Parathyroid adenoma (tissue), 2 donors: ENCODE results near the gene CEP128.
A peak's percentile ranks its signal among the peaks of the same experiment; 100 is the strongest.

Experiments
- H2AFZ ChIP-seq: fragments of 300-600 bp; sonication (generic); one replicate; pipeline ENCODE4 v1.7.0; 2017; ENCODE audit warnings: antibody characterized with exemption, mild to moderate bottlenecking
- H3K27ac ChIP-seq: fragments of 300-600 bp; sonication (generic); one replicate; pipeline ENCODE4 v1.7.0; 2017
- H3K27me3 ChIP-seq: fragments of 300-600 bp; sonication (generic); one replicate; pipeline ENCODE4 v1.7.0; 2017; ENCODE audit warnings: low read length; ENCODE audit not compliant: control insufficient read depth, insufficient read depth
- H3K36me3 ChIP-seq: fragments of 300-600 bp; sonication (generic); one replicate; pipeline ENCODE4 v1.7.0; 2017; ENCODE audit warnings: low read length; ENCODE audit not compliant: control insufficient read depth, insufficient read depth
- H3K4me1 ChIP-seq: fragments of 300-600 bp; sonication (generic); one replicate; pipeline ENCODE4 v1.7.0; 2017; ENCODE audit warnings: control low read depth
- H3K4me2 ChIP-seq: fragments of 300-600 bp; sonication (generic); one replicate; pipeline ENCODE4 v1.7.0; 2017; ENCODE audit warnings: low read length
- H3K4me3 ChIP-seq: fragments of 300-600 bp; sonication (generic); one replicate; pipeline ENCODE4 v1.7.0; 2017; ENCODE audit warnings: low read depth, low read length
- H3K79me2 ChIP-seq: fragments of 300-600 bp; sonication (generic); one replicate; pipeline ENCODE4 v1.7.0; 2017; ENCODE audit warnings: control low read depth
- H3K9ac ChIP-seq: fragments of 300-600 bp; sonication (generic); one replicate; pipeline ENCODE4 v1.7.0; 2017; ENCODE audit warnings: mild to moderate bottlenecking
- H3K9me3 ChIP-seq: fragments of 300-600 bp; sonication (generic); one replicate; pipeline ENCODE4 v1.7.0; 2017; ENCODE audit warnings: low read length; ENCODE audit not compliant: control insufficient read depth
- TF ChIP-seq, protein P1 (sequence below): fragments of 300-600 bp; sonication (generic); IDR thresholded peaks from one replicate; pipeline ENCODE4 v1.7.0; 2017; ENCODE audit warnings: antibody characterized with exemption, mild to moderate bottlenecking
- donor health status: primary hyperparathyroidism.

CEP128 gene

DNA sequence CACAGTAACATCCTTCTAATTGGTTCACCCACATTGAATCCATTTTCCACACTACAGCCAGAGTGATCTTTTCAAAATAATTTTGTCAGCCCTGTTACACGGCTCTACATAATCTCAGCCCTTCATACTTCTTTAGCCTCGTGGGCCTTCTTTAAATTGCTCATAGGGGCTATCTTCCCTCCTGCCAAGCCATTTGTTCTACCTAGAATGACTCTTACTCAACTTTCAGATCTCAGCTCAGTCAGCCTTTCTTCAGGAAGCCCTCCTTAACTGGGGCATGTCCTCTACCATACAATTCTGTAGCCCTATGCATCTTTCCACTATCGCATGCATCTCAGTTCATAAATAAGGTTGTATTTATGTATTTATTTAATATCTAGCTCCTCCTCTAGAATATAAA is 39.7 kb downstream of the CEP128 start:
- H3K4me2 ChIP-seq, result no peak overlapping the region
- H3K79me2 ChIP-seq, result no peaks in the 10 kb centered on the region
- H3K27me3 ChIP-seq, result no peaks in the 10 kb centered on the region
- no peak overlapping the region for H3K9ac ChIP-seq
- H2AFZ ChIP-seq, result peak overlapping the region; percentile 17
- no peaks in the 10 kb centered on the region for H3K9me3 ChIP-seq
- H3K36me3 ChIP-seq, result no peaks in the 10 kb centered on the region
- no peak overlapping the region for H3K4me3 ChIP-seq
- TF ChIP-seq, protein P1, sequence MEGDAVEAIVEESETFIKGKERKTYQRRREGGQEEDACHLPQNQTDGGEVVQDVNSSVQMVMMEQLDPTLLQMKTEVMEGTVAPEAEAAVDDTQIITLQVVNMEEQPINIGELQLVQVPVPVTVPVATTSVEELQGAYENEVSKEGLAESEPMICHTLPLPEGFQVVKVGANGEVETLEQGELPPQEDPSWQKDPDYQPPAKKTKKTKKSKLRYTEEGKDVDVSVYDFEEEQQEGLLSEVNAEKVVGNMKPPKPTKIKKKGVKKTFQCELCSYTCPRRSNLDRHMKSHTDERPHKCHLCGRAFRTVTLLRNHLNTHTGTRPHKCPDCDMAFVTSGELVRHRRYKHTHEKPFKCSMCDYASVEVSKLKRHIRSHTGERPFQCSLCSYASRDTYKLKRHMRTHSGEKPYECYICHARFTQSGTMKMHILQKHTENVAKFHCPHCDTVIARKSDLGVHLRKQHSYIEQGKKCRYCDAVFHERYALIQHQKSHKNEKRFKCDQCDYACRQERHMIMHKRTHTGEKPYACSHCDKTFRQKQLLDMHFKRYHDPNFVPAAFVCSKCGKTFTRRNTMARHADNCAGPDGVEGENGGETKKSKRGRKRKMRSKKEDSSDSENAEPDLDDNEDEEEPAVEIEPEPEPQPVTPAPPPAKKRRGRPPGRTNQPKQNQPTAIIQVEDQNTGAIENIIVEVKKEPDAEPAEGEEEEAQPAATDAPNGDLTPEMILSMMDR, result no peak
- H3K4me1 ChIP-seq, result peaks cover 6% of the 10 kb centered on the region
- no peak overlapping the region for H3K27ac ChIP-seq

DNA sequence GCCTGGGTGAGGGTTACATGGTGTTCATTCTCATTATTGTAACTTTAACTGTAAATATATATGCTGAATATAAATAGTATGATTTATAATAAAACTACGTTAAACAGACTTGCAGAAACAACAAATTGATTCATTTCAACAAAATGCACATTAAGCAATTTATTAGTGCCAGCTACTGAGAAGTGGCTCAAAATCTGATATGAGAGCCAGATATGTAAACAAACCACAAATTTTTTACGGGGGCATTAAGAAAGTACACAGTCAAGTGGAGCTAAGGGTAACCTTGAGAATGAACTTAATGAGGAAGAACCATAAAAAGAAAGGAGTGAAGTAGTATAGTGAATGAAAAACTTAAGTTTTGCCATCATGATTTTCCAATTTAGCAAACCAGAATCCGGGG is 40.3 kb downstream of the CEP128 start:
- Histone ChIP-seq H3K9me3 (no peaks in the 10 kb centered on the region), H3K4me2 (no peak overlapping the region), H3K27me3 (no peaks in the 10 kb centered on the region), H2AFZ (peak overlapping the region; percentile 17), H3K9ac (no peak overlapping the region), H3K79me2 (no peaks in the 10 kb centered on the region), H3K4me3 (no peak overlapping the region), H3K4me1 (peaks cover 6% of the 10 kb centered on the region), H3K27ac (no peak overlapping the region), H3K36me3 (no peaks in the 10 kb centered on the region)
- TF ChIP-seq, protein P1, result no peak

DNA sequence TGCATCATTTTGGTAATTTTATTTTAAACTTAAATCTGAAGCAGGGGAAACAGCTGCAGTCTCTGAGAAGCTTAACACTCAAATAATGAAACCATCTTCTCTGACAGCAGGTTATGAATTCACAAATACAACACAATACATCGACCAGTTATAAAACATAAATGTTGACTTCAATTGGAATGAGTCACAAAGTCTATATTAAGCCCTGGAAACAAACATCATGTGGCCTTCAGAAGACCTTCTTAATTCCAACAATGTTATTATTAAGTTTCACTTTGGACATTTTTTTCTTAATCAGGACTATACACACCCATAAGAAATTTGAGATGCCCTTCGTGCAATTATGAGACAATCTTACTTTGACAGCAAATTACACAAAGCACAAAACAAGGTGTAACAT is 68.9 kb downstream of the CEP128 start:
- Histone ChIP-seq H2AFZ (no peak overlapping the region), H3K4me3 (no peak overlapping the region), H3K27ac (no peak overlapping the region), H3K9me3 (no peaks in the 10 kb centered on the region), H3K9ac (no peak overlapping the region), H3K36me3 (no peaks in the 10 kb centered on the region), H3K27me3 (no peaks in the 10 kb centered on the region), H3K79me2 (no peaks in the 10 kb centered on the region), H3K4me1 (no peaks in the 10 kb centered on the region), H3K4me2 (no peak overlapping the region)
- TF ChIP-seq, protein P1, result no peak

- H3K9me3 ChIP-seq, result no peaks in the 10 kb centered on the region
- no peak overlapping the region for H3K4me3 ChIP-seq
- no peaks in the 10 kb centered on the region for H3K79me2 ChIP-seq
Observed at GRCh38 chr14:80868260-80868659, 73.3 kb downstream of the CEP128 start.

GRCh38 chr14:80867798-80868197 is 73.7 kb downstream of the CEP128 start:
- Histone ChIP-seq H3K27me3 (no peaks in the 10 kb centered on the region), H2AFZ (no peak overlapping the region), H3K9ac (no peak overlapping the region), H3K27ac (no peak overlapping the region), H3K36me3 (no peaks in the 10 kb centered on the region), H3K4me2 (no peak overlapping the region), H3K79me2 (no peaks in the 10 kb centered on the region), H3K4me3 (no peak overlapping the region), H3K4me1 (no peaks in the 10 kb centered on the region), H3K9me3 (no peaks in the 10 kb centered on the region)
- TF ChIP-seq, protein P1, result no peak

More at GRCh38 chr14:80868260-80868659, 73.3 kb downstream of the CEP128 start:
- no peaks in the 10 kb centered on the region for H3K36me3 ChIP-seq
- TF ChIP-seq, protein P1, result no peak
- H3K27ac ChIP-seq, result no peak overlapping the region
- no peak overlapping the region for H2AFZ ChIP-seq
- no peaks in the 10 kb centered on the region for H3K4me1 ChIP-seq
- no peak overlapping the region for H3K9ac ChIP-seq
- no peaks in the 10 kb centered on the region for H3K27me3 ChIP-seq
- H3K4me2 ChIP-seq, result no peak overlapping the region
